Stimulated activated CD8-positive, alpha-beta memory T cell treated with anti-CD3 and anti-CD28 coated beads, Interleukin-15, amount 100 ng/mL, for 4 hours (primary cell): ENCODE measurements around the gene ANKRD13C.
"Not testable (repeated sequence)": the region's sequence is repeated elsewhere in the genome, so short reads cannot be mapped to it uniquely, and the experiment has no call there.

Experiments used
- DNase-seq, 2 donors: peaks; one replicate each; pipeline ENCODE4 v3.0.0-alpha.2; 2020; ENCODE audit warnings: low read depth in 2 of 2

ANKRD13C gene, protein sequence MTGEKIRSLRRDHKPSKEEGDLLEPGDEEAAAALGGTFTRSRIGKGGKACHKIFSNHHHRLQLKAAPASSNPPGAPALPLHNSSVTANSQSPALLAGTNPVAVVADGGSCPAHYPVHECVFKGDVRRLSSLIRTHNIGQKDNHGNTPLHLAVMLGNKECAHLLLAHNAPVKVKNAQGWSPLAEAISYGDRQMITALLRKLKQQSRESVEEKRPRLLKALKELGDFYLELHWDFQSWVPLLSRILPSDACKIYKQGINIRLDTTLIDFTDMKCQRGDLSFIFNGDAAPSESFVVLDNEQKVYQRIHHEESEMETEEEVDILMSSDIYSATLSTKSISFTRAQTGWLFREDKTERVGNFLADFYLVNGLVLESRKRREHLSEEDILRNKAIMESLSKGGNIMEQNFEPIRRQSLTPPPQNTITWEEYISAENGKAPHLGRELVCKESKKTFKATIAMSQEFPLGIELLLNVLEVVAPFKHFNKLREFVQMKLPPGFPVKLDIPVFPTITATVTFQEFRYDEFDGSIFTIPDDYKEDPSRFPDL

GRCh38 chr1:70354332-70355110, at the start of gene ANKRD13C:
ANKRD13C (minus strand) TSS chr1:70354722; CDS start chr1:70354408, 314 bp downstream.
- peak; percentile 76 to 82 for DNase-seq

DNA sequence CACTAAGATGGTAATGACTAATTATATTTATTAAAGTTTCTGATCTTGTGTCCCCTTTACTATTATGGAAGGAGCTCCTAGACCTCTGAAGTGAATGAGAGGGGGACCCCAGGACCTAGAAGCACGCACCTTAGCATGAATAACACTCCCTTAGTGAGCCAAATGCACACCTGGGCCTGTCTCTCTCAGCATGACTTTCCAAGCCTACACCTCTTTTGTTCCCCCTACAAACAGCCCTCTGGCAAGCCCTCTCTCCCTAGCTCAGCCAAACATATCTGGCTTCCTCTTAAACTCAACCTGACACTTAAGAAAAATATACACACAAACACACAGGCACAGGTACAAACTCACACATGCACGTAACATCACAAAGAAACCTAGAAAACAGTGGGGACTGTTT, 49.2 kb upstream of the ANKRD13C start:
- no peak for DNase-seq

DNA sequence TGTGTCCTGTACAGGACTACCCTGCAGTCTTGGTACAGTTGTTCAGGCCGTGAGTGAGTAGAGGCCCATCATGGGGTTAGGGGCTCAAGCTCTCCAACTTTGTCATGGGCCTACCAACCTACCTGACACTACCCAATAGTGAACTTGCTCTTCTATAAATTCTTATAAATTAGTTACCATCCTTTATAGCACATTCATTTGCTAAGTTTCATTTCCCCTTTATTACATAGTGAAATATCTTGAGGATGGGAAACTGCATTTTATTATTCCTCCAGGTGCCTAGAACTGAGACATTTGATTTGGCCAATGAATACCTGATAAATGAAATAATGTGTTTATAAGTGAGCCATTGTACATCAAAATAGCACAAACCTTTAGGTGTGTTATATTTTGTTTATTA, 47.5 kb upstream of the ANKRD13C start:
- no peak for DNase-seq

GRCh38 chr1:70400335-70400734, 45.8 kb upstream of the ANKRD13C start:
- no peak for DNase-seq

GRCh38 chr1:70397013-70397412, 42.5 kb upstream of the ANKRD13C start:
- no peak for DNase-seq

GRCh38 chr1:70396607-70397006, 42.1 kb upstream of the ANKRD13C start:
- no peak for DNase-seq

DNA sequence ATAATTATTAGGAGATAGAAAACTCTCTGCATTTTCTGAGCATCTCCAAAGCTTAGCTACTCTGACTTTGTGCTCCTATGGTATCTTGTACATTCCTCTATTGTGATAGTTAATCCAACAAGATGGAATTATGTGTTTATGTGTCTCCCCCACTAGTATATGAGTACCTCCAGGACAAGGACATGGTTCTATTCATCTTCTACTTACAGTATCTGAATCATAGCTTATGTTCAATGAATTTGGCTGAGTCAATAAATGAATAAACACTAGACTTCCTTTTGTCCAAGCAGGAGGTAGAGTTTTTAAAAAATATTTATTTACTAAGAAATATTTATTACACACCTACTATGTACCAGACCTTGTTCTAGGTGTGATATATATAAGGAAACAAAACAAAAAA, 38.1 kb upstream of the ANKRD13C start:
- no peak for DNase-seq

DNA sequence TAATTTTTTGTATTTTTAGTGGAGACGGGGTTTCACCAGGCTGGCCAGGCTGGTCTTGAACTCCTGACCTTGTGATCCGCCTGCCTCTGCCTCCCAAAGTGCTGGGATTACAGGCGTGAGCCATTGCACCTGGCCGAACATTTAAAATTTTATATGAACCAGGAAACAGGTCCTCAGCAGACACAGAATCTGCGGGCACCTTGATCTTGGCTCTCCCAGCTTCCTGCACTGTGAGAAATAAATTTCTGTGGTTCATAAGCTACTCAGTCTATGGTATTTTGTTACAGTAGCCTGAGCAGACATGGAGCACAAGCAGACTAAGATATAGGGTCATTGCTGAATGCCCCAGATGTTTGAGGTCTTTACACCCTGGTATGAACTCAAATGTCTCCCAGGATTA, 33.0 kb upstream of the ANKRD13C start:
- DNase-seq: no peak

DNA sequence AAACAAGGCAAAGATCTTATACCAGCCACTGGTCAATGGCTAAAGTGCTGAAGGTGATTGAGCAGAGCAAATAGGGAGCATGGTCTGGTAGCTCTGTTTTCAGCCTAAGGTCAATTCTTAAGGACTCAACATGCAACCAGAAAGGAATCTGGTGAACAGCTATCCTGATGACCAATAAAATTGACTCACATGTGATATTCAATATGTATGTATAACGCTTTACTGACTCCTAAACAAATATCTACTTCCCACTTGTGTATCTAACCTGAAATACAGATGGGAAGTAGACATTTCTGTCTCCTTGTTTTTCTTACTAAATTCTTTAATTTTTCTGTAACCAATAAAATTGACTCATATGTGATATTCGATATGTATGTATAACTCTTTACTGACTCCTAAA, 31.6 kb upstream of the ANKRD13C start:
- DNase-seq: no peak

DNA sequence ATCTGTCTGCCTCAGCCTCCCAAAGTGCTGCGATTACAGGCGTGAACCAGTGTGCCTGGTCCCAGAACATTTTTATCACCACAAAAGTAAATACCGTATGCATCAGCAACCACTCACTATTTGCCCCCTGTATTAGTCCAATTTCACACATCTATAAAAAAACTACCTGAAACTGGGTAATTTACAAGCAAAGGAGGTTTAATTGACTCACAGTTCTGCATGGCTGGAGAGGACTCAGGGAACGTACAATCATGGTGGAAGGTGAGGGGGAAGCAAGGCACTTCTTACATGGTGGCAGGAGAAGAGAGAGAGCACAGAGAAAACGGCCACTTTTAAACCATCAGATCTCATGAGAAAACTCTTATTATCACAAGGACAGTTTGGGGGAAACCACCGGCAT, 31.0 kb upstream of the ANKRD13C start:
- DNase-seq: no peak

- no peak for DNase-seq
These were observed 30.0 kb upstream of the ANKRD13C start for GRCh38 chr1:70384542-70384941.

DNA sequence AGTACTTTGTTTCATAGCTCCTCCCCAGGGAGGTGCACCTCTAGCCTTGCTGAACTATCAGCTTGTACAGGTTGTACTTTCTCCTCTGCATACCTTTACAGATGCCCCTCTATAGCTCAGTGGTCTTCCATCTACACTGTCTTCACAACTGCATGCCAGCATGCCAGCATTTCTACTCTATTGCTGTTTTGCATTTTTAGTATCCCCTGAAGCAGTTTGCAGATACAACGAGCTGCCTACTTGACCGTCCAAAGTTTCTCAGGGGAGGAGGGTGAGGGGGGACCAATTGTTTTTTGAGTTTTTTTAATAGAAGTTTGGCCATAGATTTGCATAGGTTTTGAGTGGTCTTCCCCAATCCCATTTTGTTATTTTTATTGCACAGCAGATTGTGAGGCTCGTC, 29.0 kb upstream of the ANKRD13C start:
- no peak for DNase-seq

DNA sequence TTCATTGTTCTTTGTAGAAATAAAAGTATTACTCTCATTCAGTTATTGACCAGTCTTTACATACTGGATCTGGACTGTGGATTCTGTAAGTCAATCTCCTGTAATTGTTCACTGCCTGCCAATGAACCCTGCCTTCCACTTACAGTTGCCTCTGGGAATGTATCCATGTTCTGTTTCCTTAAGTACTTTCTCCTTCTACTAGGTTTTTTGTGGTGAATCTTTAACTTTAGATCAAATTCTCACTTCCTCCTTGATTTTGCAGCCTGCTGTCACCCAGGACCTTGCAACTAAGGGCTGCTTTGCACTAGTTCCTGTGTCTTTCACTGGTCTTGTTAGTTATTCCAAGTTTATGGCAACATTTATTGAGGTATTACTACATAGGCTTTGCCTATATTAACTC, 28.2 kb upstream of the ANKRD13C start:
- DNase-seq: no peak

DNA sequence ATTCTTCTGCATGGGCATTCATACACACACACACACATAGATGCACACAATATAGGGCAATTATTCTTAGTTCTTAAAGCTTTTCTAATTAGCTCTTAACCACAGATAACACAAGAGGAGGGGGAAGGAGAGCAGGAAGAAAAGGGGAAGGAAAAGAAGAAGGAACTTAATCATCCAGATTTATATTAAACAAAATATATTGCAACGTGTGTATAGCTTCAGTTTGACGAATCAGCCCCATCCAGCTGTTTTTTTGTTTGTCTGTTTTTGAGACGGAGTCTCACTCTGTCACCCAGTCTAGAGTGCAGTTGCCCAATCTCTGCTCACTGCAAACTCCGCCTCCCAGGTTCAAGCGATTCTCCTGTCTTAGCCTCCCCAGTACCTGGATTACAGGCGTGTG, 21.7 kb upstream of the ANKRD13C start:
- DNase-seq: no peak

DNA sequence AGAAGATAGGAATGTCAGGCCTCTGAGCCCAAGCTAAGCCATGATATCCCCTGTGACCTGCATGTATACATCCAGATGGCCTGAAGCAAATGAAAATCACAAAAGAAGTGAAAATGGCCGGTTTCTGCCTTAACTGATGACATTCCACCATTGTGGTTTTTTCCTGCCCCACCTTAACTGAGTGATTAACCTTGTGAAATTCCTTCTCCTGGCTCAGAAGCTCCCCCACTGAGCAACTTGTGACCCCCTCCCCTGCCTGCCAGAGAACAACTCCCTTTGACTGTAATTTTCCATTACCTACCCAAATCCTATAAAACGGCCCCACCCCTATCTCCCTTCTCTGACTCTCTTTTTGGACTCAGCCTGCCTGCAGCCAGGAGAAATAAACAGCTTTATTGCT, 19.1 kb upstream of the ANKRD13C start:
- not testable (repeated sequence) for DNase-seq

GRCh38 chr1:70372426-70372825, 17.9 kb upstream of the ANKRD13C start:
- DNase-seq: no peak

DNA sequence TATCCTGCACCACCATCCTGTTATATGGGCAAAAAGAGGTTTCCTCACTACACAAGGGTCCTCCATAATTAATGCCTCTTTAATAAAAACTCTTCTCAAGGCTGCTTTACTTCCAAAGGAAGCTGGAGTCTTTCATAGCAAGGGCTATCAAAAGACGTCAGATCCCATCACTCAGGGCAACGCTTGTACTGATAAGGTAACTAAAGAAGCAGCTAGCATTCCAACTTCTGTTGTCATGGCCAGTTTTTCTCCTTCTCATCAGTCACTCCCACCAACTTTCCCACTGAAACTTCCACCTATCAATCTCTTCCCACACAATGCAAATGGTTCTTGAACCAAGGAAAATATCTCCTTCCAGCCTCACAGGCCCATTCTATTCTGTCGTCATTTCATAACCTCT, 17.1 kb upstream of the ANKRD13C start:
- not testable (repeated sequence) for DNase-seq

- DNase-seq: not testable (repeated sequence)
These were observed 12.9 kb upstream of the ANKRD13C start for GRCh38 chr1:70367397-70367796.

DNA sequence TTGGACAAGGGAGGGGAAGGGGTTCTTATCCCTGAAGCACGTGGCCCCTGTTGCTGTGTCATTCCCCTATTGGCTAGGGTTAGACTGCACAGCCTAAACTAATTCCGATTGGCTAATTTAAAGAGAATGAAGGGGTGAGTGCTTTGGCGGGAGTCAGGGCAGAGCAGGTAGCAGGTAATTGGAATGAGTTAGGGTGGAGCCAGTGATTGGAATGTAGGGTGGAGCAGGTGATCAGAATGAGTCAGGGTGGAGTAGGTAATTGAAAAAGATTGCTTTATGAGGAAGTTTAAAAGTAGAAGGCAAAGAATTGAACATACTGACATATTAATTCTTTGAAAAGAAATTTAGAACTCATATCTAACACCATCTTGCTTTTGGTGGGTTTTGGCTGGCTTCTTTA, 12.5 kb upstream of the ANKRD13C start:
- not testable (repeated sequence) for DNase-seq

GRCh38 chr1:70366425-70366952, 12.0 kb upstream of the ANKRD13C start:
- not testable (repeated sequence) for DNase-seq

- DNase-seq: no peak
These were observed 9.9 kb upstream of the ANKRD13C start for GRCh38 chr1:70364439-70364838.

GRCh38 chr1:70361727-70362398, 7.3 kb upstream of the ANKRD13C start:
- no peak for DNase-seq
